HCT116 (cell line): ENCODE data around the gene ATG5. TPM values are rescaled to one million over a fixed set of nuclear protein-coding genes. Genes with fewer than 3 reads are reported as not detected.
A peak's percentile ranks its signal among the peaks of the same experiment; 100 is the strongest.

Source experiments
- ATAC-seq: fragments of 200-7000 bp; cut with Tn5 transposase; 2 replicates; pipeline ENCODE4 v1.9.1; 2020; ENCODE audit warnings: mild to moderate bottlenecking, moderate library complexity
- BruUV-seq: library from RNA; stranded (reverse); fragments of 400-500 nt; replicated peaks from 2 replicates; lab custom pipeline; 2021; lab: Mats Ljungman, UMichigan
- CTCF ChIA-PET: fragments of 300-600 bp; sonication (Branson Sonifier 250); formaldehyde crosslinking; loops from one replicate; lab custom pipeline; 2021; ENCODE audit warnings: antibody characterized with exemption; lab: Charles Lee
- POLR2A ChIA-PET: fragments of 300-600, 350-600 bp; sonication (Branson Sonifier 250); formaldehyde crosslinking; loops from one replicate; lab custom pipeline; 2021; ENCODE audit warnings: antibody characterized with exemption; lab: Charles Lee
- RAD21 ChIA-PET, 2 experiments: fragments of 300-600 bp; sonication (Branson Sonifier 250); formaldehyde crosslinking; loops; one replicate each; lab custom pipeline; 2023; ENCODE audit warnings: low total read pairs in 2 of 2; ENCODE audit not compliant: uncharacterized antibody in 2 of 2, unreplicated experiment in 2 of 2, low non-redundant PET in 1 of 2; lab: Charles Lee
- DNase-seq: peaks from one replicate; pipeline ENCODE4 v3.0.0-alpha.2; 2010; ENCODE audit warnings: low read depth, low spot score
- H2AFZ ChIP-seq: fragments of 200-600 bp; shearing (Covaris generic), sonication (generic); 2 replicates; pipeline ENCODE4 v1.6.1; 2017; ENCODE audit warnings: low read depth, mixed run types, mixed read lengths, antibody characterized with exemption, low read length; ENCODE audit not compliant: poor library complexity, severe bottlenecking
- H3K27ac ChIP-seq: 2 replicates; pipeline ENCODE4 v1.5.1; 2012; ENCODE audit warnings: low read depth, low read length
- H3K27me3 ChIP-seq: fragments of 200-600 bp; sonication (generic); 2 replicates; pipeline ENCODE4 v1.6.1; 2016; ENCODE audit warnings: mixed run types, low read length, mixed read lengths; ENCODE audit not compliant: insufficient read depth
- H3K36me3 ChIP-seq, 2 experiments: fragments of 200-500 bp in 1 of 2; fragments of 200-600 bp in 1 of 2; sonication (Bioruptor generic) in 1 of 2; sonication (generic) in 1 of 2; 2 replicates each; pipeline versions ENCODE4 v1.5.1 to v1.6.1; 2014 to 2016; ENCODE audit warnings: low read length in 2 of 2, inconsistent platforms in 1 of 2, mixed read lengths in 1 of 2, mixed run types in 1 of 2; ENCODE audit not compliant: insufficient read depth in 2 of 2, control insufficient read depth in 1 of 2
- H3K4me1 ChIP-seq, 2 experiments: fragments of 200-600 bp in 1 of 2; sonication (generic) in 1 of 2; 2 replicates each; pipeline versions ENCODE4 v1.5.1 to v1.6.1; 2012 to 2017; ENCODE audit warnings: low read length in 2 of 2, inconsistent platforms in 1 of 2, mild to moderate bottlenecking in 1 of 2, mixed read lengths in 1 of 2, mixed run types in 1 of 2, moderate library complexity in 1 of 2; ENCODE audit not compliant: insufficient read depth in 2 of 2, control insufficient read depth in 1 of 2
- H3K4me2 ChIP-seq: fragments of 200-600 bp; sonication (generic); 2 replicates; pipeline ENCODE4 v1.6.1; 2017; ENCODE audit warnings: mixed run types, low read length, mixed read lengths
- H3K4me3 ChIP-seq, 2 experiments: fragments of 200-600 bp in 1 of 2; sonication (generic) in 1 of 2; replicated peaks in 1 of 2; 2 replicates each; pipeline ENCODE4 v1.5.1; 2011 to 2016; ENCODE audit warnings: low read length in 2 of 2, control low read depth in 1 of 2, low read depth in 1 of 2, mild to moderate bottlenecking in 1 of 2, mixed read lengths in 1 of 2, mixed run types in 1 of 2
- H3K79me2 ChIP-seq: fragments of 200-600 bp; sonication (generic); 2 replicates; pipeline ENCODE4 v1.6.1; 2017; ENCODE audit warnings: mild to moderate bottlenecking, mixed run types, low read length, moderate library complexity, mixed read lengths; ENCODE audit not compliant: insufficient read depth
- H3K9ac ChIP-seq: fragments of 200-600 bp; sonication (generic); 2 replicates; pipeline ENCODE4 v1.6.1; 2016; ENCODE audit warnings: low read length, mixed read lengths
- H3K9me2 ChIP-seq: fragments of 200-600 bp; sonication (generic), shearing (Covaris generic); 2 replicates; pipeline ENCODE4 v1.6.1; 2017; ENCODE audit warnings: mixed run types, mild to moderate bottlenecking, moderate library complexity; ENCODE audit not compliant: insufficient read depth
- H3K9me3 ChIP-seq, 2 experiments: fragments of 200-500 bp in 1 of 2; fragments of 200-600 bp in 1 of 2; sonication (Bioruptor generic) in 1 of 2; sonication (generic) in 1 of 2; 2 replicates each; pipeline ENCODE4 v1.6.1; 2014 to 2017; ENCODE audit warnings: low read length in 2 of 2, mixed read lengths in 2 of 2, inconsistent platforms in 1 of 2, low read depth in 1 of 2, mild to moderate bottlenecking in 1 of 2, mixed run types in 1 of 2, moderate library complexity in 1 of 2; ENCODE audit not compliant: control insufficient read depth in 1 of 2, insufficient read depth in 1 of 2
- H4K20me1 ChIP-seq: fragments of 200-600 bp; sonication (generic), shearing (Covaris generic); 2 replicates; pipeline ENCODE4 v1.6.1; 2017; ENCODE audit warnings: mixed run types, mild to moderate bottlenecking, moderate library complexity; ENCODE audit not compliant: insufficient read depth
- ELF1 ChIP-seq: IDR thresholded peaks from 2 replicates; pipeline ENCODE4 v1.6.1; 2012; ENCODE audit warnings: low read depth, borderline replicate concordance
- JUND ChIP-seq: IDR thresholded peaks from 2 replicates; pipeline ENCODE4 v1.6.1; 2012
- MAX ChIP-seq: IDR thresholded peaks from 2 replicates; pipeline ENCODE4 v1.6.1; 2012
- POLR2A ChIP-seq: IDR thresholded peaks from 2 replicates; pipeline ENCODE4 v1.7.0; 2011; ENCODE audit warnings: borderline replicate concordance; ENCODE audit not compliant: insufficient read depth, insufficient read length; ENCODE audit errors: extremely low read depth
- POLR2AphosphoS5 ChIP-seq: IDR thresholded peaks from 2 replicates; pipeline ENCODE4 v1.6.1; 2011; ENCODE audit warnings: mild to moderate bottlenecking, low read depth, low read length, moderate library complexity
- SRF ChIP-seq: IDR thresholded peaks from 2 replicates; pipeline ENCODE4 v1.6.1; 2012; ENCODE audit warnings: low read depth
- TCF7L2 ChIP-seq: IDR thresholded peaks from 2 replicates; pipeline ENCODE4 v1.7.0; 2011; ENCODE audit warnings: borderline replicate concordance, inconsistent platforms; ENCODE audit not compliant: insufficient read depth, insufficient read length; ENCODE audit errors: extremely low read depth
- ZFX ChIP-seq: fragments of 450-650 bp; IDR thresholded peaks from 2 replicates; pipeline ENCODE4 v1.6.1; 2017
- ZNF274 ChIP-seq: fragments of 200-500 bp; sonication (Bioruptor generic); IDR thresholded peaks from 2 replicates; pipeline ENCODE4 v1.6.1; 2014; ENCODE audit warnings: mild to moderate bottlenecking, low read depth, low read length, inconsistent platforms
- intact Hi-C: fragments of 100-400 bp; cut with micrococcal nuclease; formaldehyde crosslinking; loops from 2 replicates; pipeline ENCODE4 v1.10.0; 2022
- total RNA-seq: library from RNA; stranded (reverse); gene quantifications from one replicate; pipeline ENCODE4 v1.2.1, GENCODE V29; 2021; ENCODE audit not compliant: unreplicated experiment
- TF ChIP-seq, protein P1 (sequence below), 3 experiments: fragments of 200-600 bp in 1 of 3; sonication (generic) in 1 of 3; IDR thresholded peaks in 2 of 3; conservative IDR thresholded peaks in 1 of 3; 2 replicates each; pipeline ENCODE4 v1.5.1; 2012 to 2017; ENCODE audit warnings: low read depth in 2 of 3, low read length in 2 of 3, antibody characterized with exemption in 1 of 3, borderline replicate concordance in 1 of 3, control low read depth in 1 of 3, mild to moderate bottlenecking in 1 of 3, mixed read lengths in 1 of 3, mixed run types in 1 of 3, moderate library complexity in 1 of 3; ENCODE audit not compliant: insufficient read depth in 1 of 3

Gene ATG5
- total RNA-seq, 1 experiment from 2014 or later: 39.6 TPM

DNA sequence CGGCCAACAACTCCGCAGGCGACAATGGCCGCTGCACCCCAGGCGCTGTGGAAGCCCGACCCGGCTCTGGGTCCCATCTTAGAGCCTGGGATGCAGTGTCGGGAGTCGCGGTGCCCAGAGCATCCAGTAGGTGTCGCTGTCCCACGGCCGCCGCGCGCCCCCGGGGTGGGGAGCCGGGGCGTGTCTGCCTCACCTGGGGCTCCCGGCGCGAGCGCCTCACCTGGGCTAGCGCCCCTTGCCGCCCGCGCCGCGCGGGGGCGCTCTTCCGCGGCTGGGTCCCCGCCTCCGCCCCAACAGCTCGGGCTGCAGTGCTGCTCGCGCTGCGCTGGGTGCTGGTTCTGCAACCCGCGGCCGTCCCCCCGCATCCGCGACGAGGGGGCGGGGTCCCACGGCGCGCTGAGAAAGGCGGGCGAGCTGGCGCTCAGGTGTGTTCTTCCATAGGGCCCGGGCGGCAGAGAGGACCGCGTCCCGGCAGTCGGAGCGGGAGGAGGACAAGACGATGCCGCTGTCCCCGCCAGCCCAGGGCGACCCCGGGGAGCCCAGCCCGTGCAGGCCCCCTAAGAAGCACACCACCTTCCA is 34.9 kb upstream of the ATG5 start, which contains the start of gene CRYBG1 (continued):
- TF ChIP-seq, protein P1, sequence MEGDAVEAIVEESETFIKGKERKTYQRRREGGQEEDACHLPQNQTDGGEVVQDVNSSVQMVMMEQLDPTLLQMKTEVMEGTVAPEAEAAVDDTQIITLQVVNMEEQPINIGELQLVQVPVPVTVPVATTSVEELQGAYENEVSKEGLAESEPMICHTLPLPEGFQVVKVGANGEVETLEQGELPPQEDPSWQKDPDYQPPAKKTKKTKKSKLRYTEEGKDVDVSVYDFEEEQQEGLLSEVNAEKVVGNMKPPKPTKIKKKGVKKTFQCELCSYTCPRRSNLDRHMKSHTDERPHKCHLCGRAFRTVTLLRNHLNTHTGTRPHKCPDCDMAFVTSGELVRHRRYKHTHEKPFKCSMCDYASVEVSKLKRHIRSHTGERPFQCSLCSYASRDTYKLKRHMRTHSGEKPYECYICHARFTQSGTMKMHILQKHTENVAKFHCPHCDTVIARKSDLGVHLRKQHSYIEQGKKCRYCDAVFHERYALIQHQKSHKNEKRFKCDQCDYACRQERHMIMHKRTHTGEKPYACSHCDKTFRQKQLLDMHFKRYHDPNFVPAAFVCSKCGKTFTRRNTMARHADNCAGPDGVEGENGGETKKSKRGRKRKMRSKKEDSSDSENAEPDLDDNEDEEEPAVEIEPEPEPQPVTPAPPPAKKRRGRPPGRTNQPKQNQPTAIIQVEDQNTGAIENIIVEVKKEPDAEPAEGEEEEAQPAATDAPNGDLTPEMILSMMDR (IDR thresholded peaks at IDR 0.05 in 2 of 3, conservative IDR thresholded peaks at IDR 0.05 in 1 of 3; ENCODE audit: borderline replicate concordance in 1 of 3, insufficient read depth in 1 of 3, low read depth in 2 of 3, low read length in 2 of 3): peak; percentile 89 to 90 (median 90)
- TF ChIP-seq POLR2A (no peak), SRF (no peak), ZFX (no peak), ZNF274 (no peak)
- TF ChIP-seq, all 23 proteins: peak for 7

GRCh38 chr6:106359959-106360409 is 34.4 kb upstream of the ATG5 start:
- ChIA-PET CTCF (interaction anchor here (0.7 to 3.0 kb wide), 11 partner anchors 10 to 206 kb away, joined by 3 to 52 read pairs (median 4); no protein-coding TSS in a partner anchor), POLR2A (interaction anchor here (0.9 to 1.4 kb wide), 6 partner anchors 9 to 81 kb away, joined by 3 to 5 read pairs (median 4); partner anchors contain the start of gene ATG5), RAD21 (no interaction called here)
- peak overlapping the region; percentile 42 to 88 for H3K4me3 ChIP-seq
- peak overlapping the region; percentile 86 for H3K4me2 ChIP-seq
- ATAC-seq (peak; percentile 1; the same call in 1 of the 2 replicates), DNase-seq (no peak)
- peaks cover 5 to 17% of the 10 kb centered on the region in 2 experiments; a peak in 3 of 4 replicates for H3K4me1 ChIP-seq
- peaks cover 4% of the 10 kb centered on the region; the same call in 1 of the 2 replicates for H3K79me2 ChIP-seq
- no peaks in the 10 kb centered on the region for H3K9me2 ChIP-seq
- peak overlapping the region; percentile 100 for H2AFZ ChIP-seq
- no peaks in the 10 kb centered on the region for H3K9me3 ChIP-seq
- H4K20me1 ChIP-seq: no peaks in the 10 kb centered on the region; the same call in 1 of the 2 replicates
- H3K27me3 ChIP-seq: no peaks in the 10 kb centered on the region
- TF ChIP-seq POLR2AphosphoS5: no peak
- TF ChIP-seq JUND: peak; percentile 27; the same call in 1 of the 2 replicates
- TF ChIP-seq TCF7L2: no peak
- no peak for TF ChIP-seq ELF1
- no peak for TF ChIP-seq SRF
- TF ChIP-seq MAX: no peak
- TF ChIP-seq POLR2A: no peak
- H3K9ac ChIP-seq: peak overlapping the region; percentile 50
- intact Hi-C loops: loop anchor here (1.0 kb wide), 2 partner anchors 21 to 206 kb away; no protein-coding TSS in a partner anchor
- peak overlapping the region; percentile 15; the same call in 1 of the 2 replicates for H3K27ac ChIP-seq
- H3K36me3 ChIP-seq: no peaks in the 10 kb centered on the region
- no TSS peak for BruUV-seq
